Measurements from ENCODE around the gene NIP7.

GRCh38 chr16:69293401-69293800, 46.2 kb upstream of the NIP7 start:
- no peak for TF ChIP-seq POLR2AphosphoS5 (IDR thresholded peaks at IDR 0.05; ENCODE audit: low read depth, low read length)
- no peak for TF ChIP-seq EZH2 (IDR thresholded peaks at IDR 0.05; ENCODE audit: low read depth, low read length, severe bottlenecking)
- TF ChIP-seq USF2 (IDR thresholded peaks at IDR 0.05; ENCODE audit: low read length), result no peak
- TF ChIP-seq CTCF (IDR thresholded peaks at IDR 0.05; ENCODE audit: control extremely low read depth in 1 of 3, insufficient read depth in 1 of 3, low read depth in 1 of 3, low read length in 3 of 3), result no peak
- TF ChIP-seq BRCA1 (IDR thresholded peaks at IDR 0.05; ENCODE audit: low read depth, low read length), result no peak
- no peak for TF ChIP-seq POLR2A (IDR thresholded peaks at IDR 0.05; ENCODE audit: control extremely low read depth in 1 of 2, low read depth in 2 of 2, low read length in 2 of 2)
- no peak for TF ChIP-seq TCF12 (IDR thresholded peaks at IDR 0.05; ENCODE audit: low read depth, low read length)
- no peak for TF ChIP-seq PHF8 (conservative IDR thresholded peaks at IDR 0.05; ENCODE audit: low read depth, low read length)
- TF ChIP-seq SIN3A (conservative IDR thresholded peaks at IDR 0.05 in 1 of 2, IDR thresholded peaks at IDR 0.05 in 1 of 2; ENCODE audit: low read depth in 1 of 2, low read length in 2 of 2), result no peak
